Stimulated activated CD8-positive, alpha-beta memory T cell treated with anti-CD3 and anti-CD28 coated beads, Interleukin-7, amount 100 ng/mL, for 1 hour (primary cell): ENCODE results near the gene YY1.
"Not testable (repeated sequence)": the region's sequence is repeated elsewhere in the genome, so short reads cannot be mapped to it uniquely, and the experiment has no call there.

Experiments used
- DNase-seq, 2 donors: peaks; one replicate each; pipeline ENCODE4 v3.0.0-alpha.2; 2020; ENCODE audit warnings: low read depth in 2 of 2

The YY1 gene

DNA sequence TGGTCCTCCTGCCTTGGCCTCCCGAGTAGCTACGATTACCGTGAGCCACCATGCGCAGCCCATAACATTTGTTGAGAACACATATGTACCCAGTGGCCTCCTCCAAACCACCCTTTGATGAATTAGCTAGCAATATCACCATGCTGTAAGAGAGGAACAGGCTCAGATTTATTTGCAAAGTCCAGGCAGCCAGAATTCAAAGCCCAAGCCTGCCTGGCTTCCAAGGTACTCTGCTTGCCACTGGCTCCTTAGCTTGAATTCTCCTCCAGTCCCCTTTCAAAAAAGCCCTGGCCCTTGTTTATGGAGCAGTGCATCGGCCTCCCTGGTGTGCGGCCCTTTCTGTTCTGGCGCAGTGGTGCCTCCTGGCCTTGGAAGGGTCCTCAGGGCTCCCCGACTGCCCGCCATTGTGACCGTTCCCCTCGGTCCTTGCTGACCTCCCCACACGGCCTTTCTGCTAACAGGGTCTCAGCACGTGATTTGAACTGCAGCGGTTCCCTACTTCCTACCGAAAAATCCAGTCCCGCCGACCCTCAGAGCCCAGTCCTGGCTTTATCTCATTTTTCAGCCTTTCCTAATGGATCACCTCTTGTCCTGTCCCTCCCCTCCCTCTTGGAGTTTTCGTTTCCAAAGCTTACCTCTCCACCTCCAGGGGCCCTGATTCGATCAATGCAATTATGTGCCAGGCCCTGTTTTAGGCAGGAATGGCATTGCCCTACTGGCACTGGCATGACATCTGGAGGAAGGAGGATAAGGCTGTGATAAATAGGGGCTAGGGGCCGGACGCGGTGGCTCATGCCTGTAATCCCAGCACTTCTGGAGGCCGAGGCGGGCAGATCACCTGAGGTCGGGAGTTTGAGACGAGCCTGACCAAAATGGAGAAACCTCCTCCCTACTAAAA is 45.3 kb downstream of the YY1 start:
- no peak for DNase-seq

GRCh38 chr14:100285021-100285912 is 46.3 kb downstream of the YY1 start:
- DNase-seq, result peak; percentile 57 to 59

GRCh38 chr14:100285913-100286400 is 47.0 kb downstream of the YY1 start:
- no peak for DNase-seq

DNA sequence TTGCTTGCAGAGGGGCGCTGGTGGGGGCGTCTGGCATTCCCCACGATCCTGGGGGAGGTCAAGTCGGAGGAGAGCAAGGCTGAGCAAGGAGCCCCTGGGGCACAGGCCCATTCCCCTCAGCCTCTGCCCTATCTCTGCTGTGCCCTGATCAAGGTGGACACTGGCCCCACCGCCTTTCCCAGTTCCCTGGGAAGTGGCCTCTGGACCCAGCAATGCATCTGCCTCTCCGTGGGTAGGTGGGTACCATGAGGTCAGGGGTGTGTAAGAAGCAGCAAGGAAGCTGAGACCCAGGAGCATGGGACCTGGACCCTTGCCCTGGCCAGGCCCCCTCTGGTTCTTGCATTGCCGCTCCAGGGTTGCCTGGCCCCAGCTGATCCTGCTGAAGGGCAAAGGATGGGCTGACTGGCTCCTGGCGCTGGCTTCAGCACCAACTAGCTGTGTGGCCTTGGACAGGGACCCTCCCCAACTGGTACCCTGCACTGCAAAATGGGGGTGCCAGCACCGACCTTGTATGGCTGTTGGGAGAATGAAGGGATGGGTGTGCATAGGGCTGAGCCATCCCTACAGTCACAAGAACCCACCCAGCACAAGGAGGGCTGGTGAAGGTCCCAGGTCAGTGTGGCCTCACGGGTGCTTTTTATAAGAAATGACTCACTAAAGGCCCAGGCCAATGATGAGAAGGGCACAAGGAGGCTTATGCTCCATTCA is 47.7 kb downstream of the YY1 start:
- DNase-seq, result no peak

DNA sequence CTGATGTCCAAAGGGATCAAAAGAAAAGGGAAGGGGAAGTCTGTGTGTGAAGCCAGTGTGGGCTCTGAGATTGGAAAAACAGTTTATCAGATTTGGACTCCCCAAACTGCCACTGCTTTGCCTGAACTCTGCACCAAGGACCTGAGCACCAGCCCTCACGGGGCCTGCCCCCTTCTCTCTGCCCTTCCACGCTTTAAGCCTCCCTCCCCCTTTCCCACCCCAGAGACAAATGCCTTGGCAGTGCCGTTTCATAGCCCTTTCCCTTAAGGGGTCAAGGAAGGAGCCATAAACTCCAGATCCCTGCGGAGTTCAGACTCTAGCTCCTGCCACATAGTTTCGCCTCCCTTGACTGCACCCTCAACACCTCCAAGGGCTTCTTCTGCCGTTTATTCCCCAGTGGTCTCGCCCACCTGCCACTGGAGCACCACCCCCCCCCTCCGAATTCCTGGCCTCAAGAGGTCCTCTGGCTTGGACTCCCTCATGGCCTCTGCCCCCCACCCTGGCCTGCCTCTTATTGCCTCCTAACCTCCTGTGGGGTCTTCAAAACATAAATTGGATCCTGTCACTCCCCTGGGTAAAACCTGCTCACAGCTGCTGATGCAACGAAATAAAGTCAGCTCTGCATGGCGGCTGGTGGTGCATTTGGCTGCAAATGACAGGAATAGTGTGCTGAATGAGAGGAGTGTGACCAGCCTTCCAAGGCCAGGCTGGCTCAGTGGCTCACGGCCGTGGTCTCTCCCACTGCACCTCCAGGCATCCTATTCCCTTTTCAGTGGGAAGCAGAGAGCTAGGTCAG is 48.5 kb downstream of the YY1 start:
- DNase-seq, result no peak

DNA sequence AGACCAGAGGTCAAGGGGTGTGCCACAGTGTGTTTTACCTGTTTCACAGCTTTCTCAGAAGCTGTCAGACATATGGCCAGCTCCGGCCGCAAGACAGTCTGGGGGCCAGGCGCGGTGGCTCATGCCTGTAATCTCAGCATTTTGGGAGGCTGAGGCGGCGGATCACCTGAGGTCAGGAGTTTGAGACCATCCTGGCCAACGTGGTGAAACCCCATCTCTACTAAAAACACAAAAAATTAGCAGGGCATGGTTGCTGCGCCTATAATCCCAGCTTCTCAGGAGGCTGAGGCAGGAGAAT is 49.0 kb downstream of the YY1 start:
- not testable (repeated sequence) for DNase-seq

DNA sequence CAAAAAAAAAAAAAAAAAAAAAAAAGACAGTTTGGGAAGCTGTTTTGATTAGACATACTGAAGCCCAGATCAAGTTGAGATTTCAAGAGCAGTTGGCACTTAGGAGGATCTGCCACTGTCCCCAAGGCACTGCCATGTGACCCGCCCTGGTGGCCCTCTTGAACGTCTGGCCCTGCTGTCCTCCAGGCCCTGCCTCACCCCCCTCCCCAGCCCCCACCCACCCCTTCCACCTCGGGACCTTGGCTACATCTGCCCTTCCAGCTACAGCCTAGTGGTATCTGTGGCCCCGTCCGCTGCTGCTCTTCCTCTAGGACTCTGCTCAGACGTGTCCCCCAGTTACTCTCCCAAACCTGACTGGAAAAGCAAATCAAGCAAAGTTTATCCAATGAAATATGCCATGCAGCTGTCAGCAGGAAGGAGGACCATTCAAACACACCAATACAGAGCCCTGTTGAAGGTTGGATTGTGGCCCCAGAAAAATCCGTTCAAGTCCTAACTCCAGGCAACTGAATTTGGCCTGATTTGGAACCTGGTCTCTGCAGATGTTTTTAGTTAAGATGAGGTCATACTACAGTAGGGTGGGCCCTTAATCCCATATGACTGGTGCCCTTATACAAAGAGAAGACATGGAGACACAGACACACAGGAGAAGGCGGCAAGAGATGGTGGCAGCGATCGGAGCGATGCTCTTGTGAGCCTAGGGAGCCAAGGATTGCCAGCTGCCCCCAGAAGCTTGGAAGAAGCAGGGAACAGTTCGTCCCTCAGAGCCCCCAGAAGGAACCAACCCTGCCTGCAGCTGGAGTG is 49.6 kb downstream of the YY1 start:
- no peak for DNase-seq

- DNase-seq, result no peak
These were observed 51.1 kb downstream of the YY1 start for GRCh38 chr14:100289916-100290606.

GRCh38 chr14:100290607-100291304 is 51.8 kb downstream of the YY1 start:
- DNase-seq, result no peak

GRCh38 chr14:100291305-100292075 is 52.5 kb downstream of the YY1 start:
- no peak for DNase-seq

- DNase-seq, result no peak
These were observed 53.4 kb downstream of the YY1 start for GRCh38 chr14:100292301-100292775.

- no peak for DNase-seq
These were observed 54.0 kb downstream of the YY1 start for GRCh38 chr14:100292776-100293461.

- no peak for DNase-seq
These were observed 54.7 kb downstream of the YY1 start for GRCh38 chr14:100293497-100294212.

DNA sequence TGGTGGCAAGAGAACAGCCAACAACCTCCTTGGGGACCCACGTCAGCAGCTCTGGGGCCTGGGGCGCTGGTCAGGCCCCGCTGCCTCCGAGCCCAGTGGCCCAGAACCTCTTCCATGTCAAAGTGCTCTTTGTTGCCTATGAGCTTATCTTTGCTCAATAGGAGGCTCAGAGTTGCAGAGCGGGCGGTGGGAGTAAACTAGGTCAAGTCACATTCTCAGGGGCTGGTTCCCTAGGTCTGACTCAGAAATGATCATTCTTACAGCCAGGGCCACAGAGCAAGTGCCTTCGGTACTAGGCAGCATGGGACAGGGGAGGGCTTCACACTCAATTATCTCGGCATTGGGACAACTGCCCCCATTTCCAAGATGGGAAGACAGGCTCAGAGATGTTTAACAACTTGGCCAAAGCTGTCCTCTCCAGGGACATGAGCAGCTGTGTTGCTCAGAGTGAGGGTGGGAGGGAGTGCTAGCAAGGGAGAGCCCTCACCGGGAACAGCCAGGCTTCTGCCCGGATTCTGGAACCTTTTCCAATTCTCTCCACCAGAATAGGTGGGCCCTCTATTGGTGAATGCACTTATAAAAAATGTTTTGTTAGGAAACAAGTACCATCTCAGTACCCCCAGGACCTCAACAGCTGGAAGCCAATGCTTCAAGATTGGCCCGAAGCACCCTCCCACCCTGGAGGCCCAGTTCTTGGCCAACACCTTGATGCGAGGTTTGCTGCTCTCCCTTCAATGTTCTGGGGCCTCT is 55.4 kb downstream of the YY1 start:
- no peak for DNase-seq

DNA sequence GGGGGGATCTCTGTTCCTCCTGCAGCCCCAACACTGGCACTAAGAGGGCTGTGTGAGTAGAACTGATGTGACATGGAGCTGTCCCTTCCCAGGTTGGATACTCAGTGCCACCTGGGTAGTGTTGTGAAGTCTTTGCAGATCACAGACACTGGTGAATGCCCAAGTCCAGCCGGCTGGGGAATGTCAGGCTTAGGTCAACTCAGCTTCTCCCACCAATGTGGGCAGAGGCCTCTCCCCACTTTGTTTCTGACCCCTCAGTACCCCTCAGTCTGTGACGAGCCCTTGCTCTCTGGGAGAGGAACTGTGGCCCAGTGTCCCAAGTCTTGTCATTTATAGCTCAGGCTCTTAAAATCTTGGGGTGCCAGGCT is 56.0 kb downstream of the YY1 start:
- no peak for DNase-seq

GRCh38 chr14:100295376-100296105 is 56.6 kb downstream of the YY1 start:
- DNase-seq, result no peak
